ENCODE data around the gene VIL1. TPM values are rescaled to one million over a fixed set of nuclear protein-coding genes. Genes with fewer than 3 reads are reported as not detected.
A peak's percentile ranks its signal among the peaks of the same experiment; 100 is the strongest.

Gene VIL1
- total and polyA plus RNA-seq, 2 of the 4 experiments (the other 2 are of a cell fraction), result not detected

GRCh38 chr2:218405746-218406208 lies 13.1 kb upstream of the VIL1 start:
- Histone ChIP-seq H3K4me1 (ENCODE audit: control insufficient read depth, insufficient read depth, low read length) (peaks cover 21% of the 10 kb centered on the region), H2BK15ac (ENCODE audit: low read depth, low read length) (no peak overlapping the region), H3K79me1 (ENCODE audit: low read depth in 1 of 2, low read length in 2 of 2) (peaks cover 0 to 28% of the 10 kb centered on the region in 2 experiments; a peak in 2 of 4 replicates), H2BK20ac (ENCODE audit: low read depth, low read length) (no peak overlapping the region), H3K23ac (ENCODE audit: low read depth, low read length) (peak overlapping the region; percentile 19), H3K9me3 (ENCODE audit: control insufficient read depth, insufficient read depth, low read length) (no peaks in the 10 kb centered on the region), H3K9me1 (ENCODE audit: insufficient read depth, low read length) (peaks cover 4% of the 10 kb centered on the region; the same call in 1 of the 2 replicates), H3K14ac (replicated peaks; ENCODE audit: low read depth, low read length) (peak overlapping the region; percentile 72), H4K20me1 (ENCODE audit: insufficient read depth, low read length) (peaks cover 13% of the 10 kb centered on the region; the same call in 1 of the 2 replicates), H3K4me2 (ENCODE audit: low read depth, low read length) (peak overlapping the region; percentile 94), H3K36me3 (ENCODE audit: control insufficient read depth, insufficient read depth, low read length) (peaks cover 26% of the 10 kb centered on the region), H4K91ac (ENCODE audit: insufficient read depth, low read depth, low read length) (peak overlapping the region; percentile 69), H2BK120ac (ENCODE audit: low read depth, low read length) (peak overlapping the region; percentile 4; the same call in 1 of the 2 replicates), H4K8ac (ENCODE audit: low read depth in 2 of 2, low read length in 2 of 2) (peak overlapping the region; percentile 73 to 91), H3K27ac (ENCODE audit: insufficient read depth, low read length) (peak overlapping the region; percentile 76), H2AK9ac (replicated peaks; ENCODE audit: low read depth, low read length, poor library complexity) (peak overlapping the region; percentile 98), H2AK5ac (ENCODE audit: low read depth, low read length) (peak overlapping the region; percentile 60), H3K4ac (ENCODE audit: low read depth, low read length) (peak overlapping the region; percentile 78), H4K5ac (ENCODE audit: low read depth, low read length) (peak overlapping the region; percentile 95), H2BK5ac (ENCODE audit: low read depth, low read length, poor library complexity, severe bottlenecking) (peak overlapping the region; percentile 74), H3K18ac (ENCODE audit: low read depth, low read length) (peak overlapping the region; percentile 88), H3K4me3 (ENCODE audit: insufficient read depth, low read depth, low read length) (peak overlapping the region; percentile 44; the same call in 1 of the 2 replicates), H3K9ac (ENCODE audit: low read depth, low read length) (peak overlapping the region; percentile 56), H3K56ac (ENCODE audit: extremely low read depth, insufficient read depth, low read length) (peak overlapping the region; percentile 45; the same call in 1 of the 2 replicates), H3K27me3 (ENCODE audit: control insufficient read depth, insufficient read depth, low read length) (no peaks in the 10 kb centered on the region), H2AFZ (replicated peaks; ENCODE audit: low read length, poor library complexity) (peak overlapping the region; percentile 80)
- DNase-seq (no peak), ATAC-seq (ENCODE audit: low read depth) (peak; percentile 0)
- in situ Hi-C loops (cut with MboI; ENCODE audit: low sequenced_read_pairs) (loop anchor here (5.0 to 10.0 kb wide), 2 partner anchors 57 to 249 kb away; partner anchors contain the start of genes BCS1L and ZNF142), dilution Hi-C loops (cut with HindIII; ENCODE audit: low sequenced_read_pairs, unreplicated experiment) (no loop called here), intact Hi-C loops (cut with micrococcal nuclease) (loop anchor here (1.0 kb wide), 3 partner anchors 61 to 243 kb away; partner anchors contain the start of genes CNOT9 and USP37)
- TF ChIP-seq SMC3 (IDR thresholded peaks at IDR 0.05; ENCODE audit: low read depth, low read length) (no peak), RCOR1 (IDR thresholded peaks at IDR 0.05; ENCODE audit: insufficient replicate concordance, low read length) (no peak), CEBPB (IDR thresholded peaks at IDR 0.05; ENCODE audit: low read depth, low read length) (no peak)
- BruUV-seq (replicated peaks), result no TSS peak
- WGBS, 2 experiments (ENCODE audit: extremely low coverage in 2 of 2, insufficient read length in 1 of 2), result 0% methylated on average over 2 of the region's 15 CpGs; no CpG with 5 or more reads in 1 of the 2 experiments
- ChIA-PET CTCF (interaction anchor here (0.6 kb wide), 1 partner anchor 50 kb away, joined by 3 read pairs; no protein-coding TSS in a partner anchor), POLR2A (ENCODE audit: unreplicated experiment) (no interaction called here)
